T-cell (primary cell): Measurements from ENCODE around the gene SOWAHD. TPM values are rescaled to one million over a fixed set of nuclear protein-coding genes. Genes with fewer than 3 reads are reported as not detected.

ENCODE experiments used
- ATAC-seq, 4 experiments: fragments of 200-7000 bp in 3 of 4; fragments of 150-1000 bp in 1 of 4; cut with Tn5 transposase; replicated peaks in 1 of 4; 1 replicate in 3 of 4; 2 replicates in 1 of 4; pipeline ENCODE4 v1.10.0; 2021; ENCODE audit warnings: moderate library complexity in 3 of 4, mild to moderate bottlenecking in 2 of 4, moderate number of reproducible peaks in 1 of 4
- CTCF ChIA-PET, 2 donors: fragments of 300-600 bp; sonication (Branson Sonifier 250); formaldehyde crosslinking; loops; one replicate each; lab custom pipeline; 2022; ENCODE audit warnings: antibody characterized with exemption in 2 of 2; lab: Charles Lee
- POLR2A ChIA-PET, 2 donors: fragments of 300-600 bp; sonication (Branson Sonifier 250); formaldehyde crosslinking; loops; one replicate each; lab custom pipeline; 2022; ENCODE audit warnings: antibody characterized with exemption in 2 of 2; lab: Charles Lee
- DNase-seq, 35 experiments: peaks; one replicate each; pipeline versions ENCODE4 v3.0.0 to v3.0.0-alpha.2; 2013 to 2023
- H3K27ac ChIP-seq: one replicate; pipeline ENCODE4 v1.5.1; 2013; ENCODE audit warnings: low read length
- H3K27me3 ChIP-seq, 2 experiments: replicated peaks in 1 of 2; 1 replicate in 1 of 2; 2 replicates in 1 of 2; pipeline versions ENCODE4 v1.6.1 to v1.7.0; 2013; ENCODE audit warnings: low read length in 1 of 2, mixed read lengths in 1 of 2; ENCODE audit not compliant: control insufficient read depth in 2 of 2, insufficient read depth in 2 of 2; ENCODE audit errors: extremely low read depth in 1 of 2
- H3K36me3 ChIP-seq, 2 donors: 1 replicate in 1 of 2; 2 replicates in 1 of 2; pipeline versions ENCODE4 v1.6.1 to v1.7.0; 2013; ENCODE audit warnings: low read length in 1 of 2; ENCODE audit not compliant: control insufficient read depth in 2 of 2, insufficient read depth in 1 of 2; ENCODE audit errors: extremely low read depth in 1 of 2
- H3K4me1 ChIP-seq, 2 experiments: 1 replicate in 1 of 2; 2 replicates in 1 of 2; pipeline versions ENCODE4 v1.6.1 to v1.7.0; 2013; ENCODE audit warnings: low read length in 2 of 2, mixed read lengths in 1 of 2; ENCODE audit not compliant: insufficient read depth in 2 of 2, control insufficient read depth in 1 of 2; ENCODE audit errors: extremely low read depth in 1 of 2
- H3K4me3 ChIP-seq, 2 donors: 1 replicate in 1 of 2; 2 replicates in 1 of 2; pipeline versions ENCODE4 v1.5.1 to v1.7.0; 2013; ENCODE audit warnings: mild to moderate bottlenecking in 2 of 2, low read length in 1 of 2, moderate library complexity in 1 of 2; ENCODE audit not compliant: control insufficient read depth in 1 of 2; ENCODE audit errors: extremely low read depth in 1 of 2
- H3K9me3 ChIP-seq: 2 replicates; pipeline ENCODE4 v1.7.0; 2013
- H3K27ac Mint-ChIP-seq, 2 donors: one replicate each; pipeline ENCODE4 v1.8.0; 2020 to 2021; ENCODE audit warnings: mild to moderate bottlenecking in 2 of 2, mixed read lengths in 2 of 2
- H3K27me3 Mint-ChIP-seq, 2 donors: one replicate each; pipeline ENCODE4 v1.8.0; 2021 to 2022; ENCODE audit warnings: mixed read lengths in 2 of 2
- H3K36me3 Mint-ChIP-seq: one replicate; pipeline ENCODE4 v1.8.0; 2021; ENCODE audit warnings: mixed read lengths
- H3K4me1 Mint-ChIP-seq, 3 donors: one replicate each; pipeline ENCODE4 v1.8.0; 2020 to 2022; ENCODE audit warnings: mixed read lengths in 3 of 3, mild to moderate bottlenecking in 1 of 3
- H3K4me3 Mint-ChIP-seq, 3 donors: one replicate each; pipeline ENCODE4 v1.8.0; 2020 to 2022; ENCODE audit warnings: mild to moderate bottlenecking in 3 of 3, mixed read lengths in 3 of 3, moderate library complexity in 3 of 3
- H3K9me3 Mint-ChIP-seq, 3 donors: one replicate each; pipeline ENCODE4 v1.8.0; 2020 to 2022; ENCODE audit warnings: mixed read lengths in 3 of 3
- WGBS: methylation state at CpG from one replicate; pipeline ENCODE4 v1.1.5; 2013; ENCODE audit warnings: missing lambda C conversion rate; ENCODE audit not compliant: insufficient coverage; 5-methylcytosine and 5-hydroxymethylcytosine counted together
- total RNA-seq, 35 experiments: library from RNA in 6 of 35; stranded (reverse) in 6 of 35; fragments of 120-200 nt in 1 of 35; gene quantifications; one replicate each; pipeline versions ENCODE4 v1.2.1 to v1.2.4 and lab custom pipeline; 2013 to 2026

The SOWAHD gene
- total RNA-seq, 5 donors from 2014 or later (not counting 1 experiment from before 2014, with no cell fraction given), result 0.48 to 2.2 (median 1.6) TPM; not detected in 1

DNA sequence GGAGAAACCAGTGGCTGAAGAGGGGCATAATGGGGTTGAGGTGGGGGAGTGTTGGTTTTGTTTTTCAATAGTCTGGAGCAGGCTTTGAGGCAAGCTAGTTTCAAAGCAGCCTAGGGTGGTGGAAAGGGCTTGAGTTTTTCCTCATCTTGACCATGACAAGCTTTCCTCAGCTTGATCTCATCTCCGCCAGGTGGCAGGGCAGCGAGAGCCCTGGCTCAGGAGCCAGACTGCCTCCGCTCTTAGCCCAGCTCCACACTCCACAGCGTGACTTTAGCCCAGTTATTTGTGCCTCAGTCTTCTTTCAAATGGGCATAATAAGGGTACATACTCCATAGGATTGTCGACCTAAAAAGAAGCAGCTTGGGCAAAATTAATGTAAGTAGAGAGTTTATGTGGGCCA is 29.9 kb upstream of the SOWAHD start:
- ChIA-PET CTCF (interaction anchor here (0.6 to 3.1 kb wide), 13 partner anchors 13 to 212 kb away, joined by 3 to 12 read pairs (median 4); partner anchors contain the start of gene SEPTIN6 (in 1 of the 2)), POLR2A (interaction anchor here in 1 of 2 donors (0.6 to 1.2 kb wide), 2 partner anchors 112 to 582 kb away, joined by 3 to 6 read pairs; no protein-coding TSS in a partner anchor)
- H3K27me3 ChIP-seq, result no peaks in the 10 kb centered on the region
- Mint-ChIP-seq H3K4me3 (no peak overlapping the region), H3K9me3 (no peaks in the 10 kb centered on the region), H3K27me3 (peaks cover 0 to 14% of the 10 kb centered on the region in 2 donors), H3K36me3 (no peaks in the 10 kb centered on the region), H3K27ac (no peak overlapping the region), H3K4me1 (peaks cover 7 to 11% (median 7%) of the 10 kb centered on the region in 3 donors)
- ATAC-seq (no peak), DNase-seq (no peak)
- H3K9me3 ChIP-seq, result no peaks in the 10 kb centered on the region
- WGBS, result 100% methylated on average over 2 of the region's 5 CpGs
- H3K4me1 ChIP-seq, result peaks cover 6 to 8% of the 10 kb centered on the region in 2 experiments
- H3K36me3 ChIP-seq, result no peaks in the 10 kb centered on the region
- no peak overlapping the region for H3K4me3 ChIP-seq
- H3K27ac ChIP-seq, result no peak overlapping the region

DNA sequence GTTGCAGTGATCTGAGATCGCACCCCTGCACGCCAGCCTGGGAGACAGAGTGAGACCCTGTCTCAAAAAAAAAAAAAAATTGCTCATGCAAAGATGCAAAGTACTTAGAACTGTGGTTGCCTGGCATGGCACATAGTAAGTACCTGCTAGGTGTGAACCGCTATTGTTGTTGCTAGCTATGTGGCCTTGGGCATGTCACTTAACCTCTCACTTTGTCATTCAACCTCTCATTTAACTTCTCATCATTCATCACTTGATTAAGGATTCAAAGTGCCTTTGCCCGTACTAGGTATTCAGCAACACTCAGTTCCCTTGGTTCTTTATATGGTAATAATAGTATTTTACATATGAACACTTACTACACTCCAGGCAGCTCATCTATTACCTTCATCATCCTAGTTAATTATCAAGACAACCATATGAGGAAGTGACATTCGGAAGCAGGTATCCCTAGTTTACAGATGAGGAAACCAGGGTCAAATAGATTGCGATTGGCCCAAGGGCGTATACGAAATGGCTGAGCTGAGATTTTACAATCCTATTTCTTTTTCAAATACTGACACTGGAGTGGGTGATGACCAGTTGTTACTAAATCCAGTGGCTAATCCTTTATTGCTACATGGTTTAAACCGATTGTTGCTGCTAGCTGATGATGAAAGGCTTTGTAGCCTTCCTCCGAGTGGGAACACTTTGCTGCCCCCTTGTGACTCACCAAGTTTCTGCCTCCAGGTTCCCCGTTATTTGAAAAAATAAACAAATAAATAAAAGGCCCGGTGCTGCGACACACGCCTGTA is 28.8 kb upstream of the SOWAHD start:
- DNase-seq, result peak; percentile 36 to 80 (median 60)
- ChIA-PET CTCF (interaction anchor here (0.6 to 3.1 kb wide), 34 partner anchors 12 to 214 kb away, joined by 3 to 12 read pairs (median 4); partner anchors contain the start of genes SEPTIN6 (in 2 of the 2) and NKRF (in 1 of the 2)), POLR2A (interaction anchor here in 1 of 2 donors (1.2 kb wide), 1 partner anchor 113 kb away, joined by 6 read pairs; no protein-coding TSS in a partner anchor)
- no peaks in the 10 kb centered on the region for H3K9me3 Mint-ChIP-seq
- H3K4me3 Mint-ChIP-seq, result no peak overlapping the region
- H3K4me3 ChIP-seq, result no peak overlapping the region
- WGBS, result 100% methylated on average over 2 of the region's 14 CpGs
- no peak overlapping the region for H3K27ac ChIP-seq
- H3K4me1 ChIP-seq, result peaks cover 6 to 8% of the 10 kb centered on the region in 2 experiments
- H3K9me3 ChIP-seq, result no peaks in the 10 kb centered on the region
- H3K36me3 Mint-ChIP-seq, result no peaks in the 10 kb centered on the region
- H3K27me3 Mint-ChIP-seq, result peaks cover 0 to 14% of the 10 kb centered on the region in 2 donors
- no peak overlapping the region for H3K27ac Mint-ChIP-seq
- H3K27me3 ChIP-seq, result no peaks in the 10 kb centered on the region
- peak in 2 of 4 experiments; percentile 52 to 64 for ATAC-seq
- peaks cover 7 to 11% (median 7%) of the 10 kb centered on the region in 3 donors for H3K4me1 Mint-ChIP-seq
- H3K36me3 ChIP-seq, result no peaks in the 10 kb centered on the region

DNA sequence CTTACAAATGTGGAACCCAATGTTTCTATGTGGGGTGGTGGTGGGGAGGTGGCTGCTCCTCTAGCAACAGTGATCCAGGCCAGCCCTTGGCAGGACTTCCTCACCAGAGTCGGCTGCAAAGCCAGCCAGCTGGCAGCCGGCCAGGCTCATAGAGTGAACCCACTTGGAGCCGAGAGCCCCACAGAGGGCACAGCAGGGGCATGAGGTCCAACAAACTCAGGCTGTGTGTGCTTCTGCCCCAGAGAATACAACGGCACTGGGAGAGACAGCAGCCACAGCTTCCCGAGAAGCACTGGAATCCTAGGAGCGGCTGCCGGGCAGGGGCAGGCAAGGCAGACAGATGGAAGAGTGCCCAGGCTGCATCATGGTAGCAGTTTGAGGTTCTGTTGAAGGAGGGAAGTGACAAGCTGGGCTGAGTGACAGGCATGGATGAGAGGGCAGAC is 23.5 kb upstream of the SOWAHD start:
- 41% methylated on average over 3 of the region's 7 CpGs for WGBS
- no peaks in the 10 kb centered on the region for H3K9me3 ChIP-seq
- H3K9me3 Mint-ChIP-seq, result no peaks in the 10 kb centered on the region

DNA sequence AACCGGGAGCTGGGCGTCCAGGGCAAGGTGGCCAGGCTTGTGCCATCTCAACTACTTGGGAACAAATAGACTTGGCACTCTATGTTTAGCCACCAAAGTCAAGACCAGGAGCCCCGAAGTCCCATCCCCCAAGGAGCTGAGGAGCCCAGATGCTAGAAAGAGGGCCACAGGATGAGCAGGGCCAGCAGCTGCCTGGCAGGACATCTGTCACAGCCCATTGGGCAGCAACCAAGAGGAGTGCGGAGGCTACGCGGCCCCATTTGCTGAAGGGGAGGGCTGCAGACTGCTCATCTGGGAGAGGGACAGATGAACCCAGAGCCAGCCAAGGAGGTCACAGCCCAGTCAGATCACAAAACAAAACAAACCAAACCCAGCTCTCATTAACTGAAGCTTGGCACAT is 22.9 kb upstream of the SOWAHD start:
- ATAC-seq (no peak), DNase-seq (no peak)
- WGBS, result 93% methylated on average over 2 of the region's 6 CpGs
- no peaks in the 10 kb centered on the region for H3K36me3 Mint-ChIP-seq
- Histone ChIP-seq H3K9me3 (no peaks in the 10 kb centered on the region), H3K27ac (no peak overlapping the region), H3K27me3 (no peaks in the 10 kb centered on the region), H3K36me3 (no peaks in the 10 kb centered on the region), H3K4me1 (no peaks in the 10 kb centered on the region), H3K4me3 (no peak overlapping the region)
- no peak overlapping the region for H3K4me3 Mint-ChIP-seq
- ChIA-PET CTCF (interaction anchor here in 1 of 2 donors (0.6 kb wide), 1 partner anchor 107 kb away, joined by 4 read pairs; no protein-coding TSS in a partner anchor), POLR2A (no interaction called here)
- H3K27ac Mint-ChIP-seq, result no peak overlapping the region
- no peaks in the 10 kb centered on the region for H3K4me1 Mint-ChIP-seq
- peaks cover 0 to 14% of the 10 kb centered on the region in 2 donors for H3K27me3 Mint-ChIP-seq
- H3K9me3 Mint-ChIP-seq, result no peaks in the 10 kb centered on the region

More for the DNA sequence above, 23.5 kb upstream of the SOWAHD start:
- Histone ChIP-seq H3K27ac (no peak overlapping the region), H3K36me3 (no peaks in the 10 kb centered on the region), H3K4me3 (no peak overlapping the region), H3K4me1 (no peaks in the 10 kb centered on the region), H3K27me3 (no peaks in the 10 kb centered on the region)
- H3K4me1 Mint-ChIP-seq, result no peaks in the 10 kb centered on the region
- ATAC-seq (no peak), DNase-seq (no peak)
- no peaks in the 10 kb centered on the region for H3K36me3 Mint-ChIP-seq
- no peak overlapping the region for H3K27ac Mint-ChIP-seq
- ChIA-PET POLR2A (interaction anchor here in 1 of 2 donors (0.7 kb wide), 1 partner anchor 27 kb away, joined by 8 read pairs; no protein-coding TSS in a partner anchor), CTCF (interaction anchor here (0.6 kb wide), 3 partner anchors 10 to 222 kb away, joined by 3 to 4 read pairs (median 4); no protein-coding TSS in a partner anchor)
- no peak overlapping the region for H3K4me3 Mint-ChIP-seq
- peaks cover 0 to 14% of the 10 kb centered on the region in 2 donors for H3K27me3 Mint-ChIP-seq

DNA sequence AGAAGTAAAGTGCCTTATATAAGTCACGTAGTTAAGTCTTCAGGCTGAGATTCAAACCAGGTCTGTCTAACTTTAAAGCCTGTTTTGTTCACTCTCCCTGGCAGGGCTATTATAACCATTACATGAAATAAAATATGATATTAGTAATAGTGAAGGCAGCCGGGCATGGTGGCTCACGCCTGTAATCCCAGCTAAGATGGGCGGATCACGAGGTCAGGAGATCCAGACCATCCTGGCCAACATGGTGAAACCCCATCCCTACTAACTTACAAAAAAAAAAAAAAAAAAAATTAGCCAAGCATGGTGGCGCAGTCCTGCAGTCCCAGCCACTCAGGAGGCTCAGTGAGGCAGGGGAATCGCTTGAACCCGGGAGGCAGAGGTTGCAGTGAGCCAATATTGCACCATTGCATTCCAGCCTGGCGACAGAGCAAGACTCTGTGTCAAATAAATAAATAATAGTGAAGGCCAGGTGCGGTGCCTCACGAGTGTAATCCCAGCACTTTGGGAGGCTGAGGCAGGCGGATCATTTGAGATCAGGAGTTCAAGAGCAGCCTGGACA is 22.1 kb upstream of the SOWAHD start:
- ChIA-PET POLR2A (interaction anchor here in 1 of 2 donors (0.6 kb wide), 1 partner anchor 45 kb away, joined by 3 read pairs; no protein-coding TSS in a partner anchor), CTCF (interaction anchor here in 1 of 2 donors (0.5 kb wide), 1 partner anchor 25 kb away, joined by 4 read pairs; no protein-coding TSS in a partner anchor)
- no CpG with 5 or more reads among the region's 12 CpGs for WGBS
- no peaks in the 10 kb centered on the region for H3K4me1 ChIP-seq
- no peak overlapping the region for H3K4me3 Mint-ChIP-seq
- ATAC-seq (no peak), DNase-seq (no peak)
- no peaks in the 10 kb centered on the region for H3K9me3 Mint-ChIP-seq
- H3K27ac ChIP-seq, result no peak overlapping the region
- no peaks in the 10 kb centered on the region for H3K36me3 ChIP-seq
- H3K27ac Mint-ChIP-seq, result no peak overlapping the region
- peaks cover 0 to 9% of the 10 kb centered on the region in 2 donors for H3K27me3 Mint-ChIP-seq
- no peak overlapping the region for H3K4me3 ChIP-seq
- no peaks in the 10 kb centered on the region for H3K27me3 ChIP-seq
- no peaks in the 10 kb centered on the region for H3K4me1 Mint-ChIP-seq
- no peaks in the 10 kb centered on the region for H3K9me3 ChIP-seq
- H3K36me3 Mint-ChIP-seq, result no peaks in the 10 kb centered on the region

DNA sequence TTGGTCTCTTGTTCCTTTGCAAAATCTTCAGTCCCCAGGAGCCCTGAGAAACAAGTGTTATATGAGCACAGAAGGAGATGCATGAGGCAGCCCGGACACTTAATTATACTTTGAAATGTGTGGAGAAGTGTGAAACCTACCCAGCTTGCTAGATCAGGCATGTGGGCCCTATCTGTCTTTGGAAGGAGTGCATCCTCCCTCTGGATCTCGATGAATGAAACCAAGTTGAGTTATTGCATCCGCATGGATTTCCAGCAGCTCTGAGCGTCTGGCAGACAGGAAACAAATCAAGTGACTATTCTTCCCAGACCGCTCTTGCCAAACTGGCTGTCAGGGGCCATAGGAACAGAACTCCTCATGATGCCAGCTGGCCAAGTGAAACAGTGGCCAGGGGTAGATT is 19.6 kb upstream of the SOWAHD start:
- H3K9me3 Mint-ChIP-seq, result no peaks in the 10 kb centered on the region
- DNase-seq (no peak), ATAC-seq (no peak)
- H3K27ac Mint-ChIP-seq, result no peak overlapping the region
- Histone ChIP-seq H3K4me1 (no peaks in the 10 kb centered on the region), H3K27ac (no peak overlapping the region), H3K36me3 (no peaks in the 10 kb centered on the region), H3K27me3 (no peaks in the 10 kb centered on the region), H3K9me3 (no peaks in the 10 kb centered on the region), H3K4me3 (no peak overlapping the region)
- H3K4me1 Mint-ChIP-seq, result no peaks in the 10 kb centered on the region
- ChIA-PET CTCF (no interaction called here), POLR2A (no interaction called here)
- 93% methylated on average over 3 of the region's 5 CpGs for WGBS
- H3K36me3 Mint-ChIP-seq, result no peaks in the 10 kb centered on the region
- no peak overlapping the region for H3K4me3 Mint-ChIP-seq
- H3K27me3 Mint-ChIP-seq, result no peaks in the 10 kb centered on the region
